GM18507 (cell line): Measurements from ENCODE around the gene PAX5.
A peak's percentile ranks its signal among the peaks of the same experiment; 100 is the strongest.

Experiments
- DNase-seq: peaks from one replicate; pipeline ENCODE4 v3.0.0; 2011; ENCODE audit warnings: low read depth; ENCODE audit not compliant: insufficient read length; ENCODE audit errors: extremely low spot score
- FAIRE-seq: peaks from 2 replicates; lab custom pipeline; 2011; peaks lifted over from hg19 to GRCh38; lab: Jason Lieb, UNC

PAX5 gene

GRCh38 chr9:37038302-37038942 lies 4.4 kb upstream of the PAX5 start:
- FAIRE-seq = no peak
- no peak for DNase-seq

- no peak for FAIRE-seq
- no peak for DNase-seq
Observed at GRCh38 chr9:37037503-37038301, 3.6 kb upstream of the PAX5 start.

- FAIRE-seq (peak; percentile 86), DNase-seq (no peak)
Observed at GRCh38 chr9:37036776-37037502, 2.9 kb upstream of the PAX5 start.

- no peak for FAIRE-seq
- no peak for DNase-seq
Observed at GRCh38 chr9:37036371-37036775, 2.3 kb upstream of the PAX5 start.

GRCh38 chr9:37035648-37036370 lies 1.7 kb upstream of the PAX5 start:
- FAIRE-seq (no peak), DNase-seq (no peak)

- no peak for DNase-seq
- no peak for FAIRE-seq
Observed at GRCh38 chr9:37034938-37035647, 1.0 kb upstream of the PAX5 start.

- FAIRE-seq (peak; percentile 96), DNase-seq (no peak)
Observed at GRCh38 chr9:37034305-37034937, 353 bp upstream of the PAX5 start.

- DNase-seq = no peak
- no peak for FAIRE-seq
Observed at GRCh38 chr9:37033141-37033540, 927 bp downstream of the PAX5 start.

GRCh38 chr9:37032713-37033112 lies 1.4 kb downstream of the PAX5 start:
- FAIRE-seq = peak; percentile 89

GRCh38 chr9:37031902-37032301 lies 2.2 kb downstream of the PAX5 start:
- FAIRE-seq (no peak), DNase-seq (no peak)

More at GRCh38 chr9:37032713-37033112, 1.4 kb downstream of the PAX5 start:
- DNase-seq = no peak

GRCh38 chr9:37031081-37031480 lies 3.0 kb downstream of the PAX5 start:
- DNase-seq (no peak), FAIRE-seq (peak; percentile 48)

- no peak for DNase-seq
- peak; percentile 98 for FAIRE-seq
Observed at GRCh38 chr9:37030611-37030939, 3.5 kb downstream of the PAX5 start.

GRCh38 chr9:37029776-37030610 lies 4.1 kb downstream of the PAX5 start:
- FAIRE-seq = no peak
- no peak for DNase-seq

- FAIRE-seq = peak; percentile 91
- DNase-seq = no peak
Observed at GRCh38 chr9:37029304-37029775, 4.7 kb downstream of the PAX5 start.

- no peak for FAIRE-seq
- no peak for DNase-seq
Observed at GRCh38 chr9:37028420-37029031, 5.5 kb downstream of the PAX5 start.

- FAIRE-seq (peak; percentile 98), DNase-seq (peak; percentile 96)
Observed at GRCh38 chr9:37027582-37028419, 6.3 kb downstream of the PAX5 start.
